HG03354 (cell line): ENCODE data around the gene C1orf185.

ENCODE experiments used
- ATAC-seq: cut with Tn5 transposase; IDR thresholded peaks from one replicate; pipeline ENCODE4 v1.9.1; 2021; ENCODE audit warnings: mild to moderate bottlenecking; ENCODE audit not compliant: unreplicated experiment, poor library complexity, severe bottlenecking

C1orf185 gene

DNA sequence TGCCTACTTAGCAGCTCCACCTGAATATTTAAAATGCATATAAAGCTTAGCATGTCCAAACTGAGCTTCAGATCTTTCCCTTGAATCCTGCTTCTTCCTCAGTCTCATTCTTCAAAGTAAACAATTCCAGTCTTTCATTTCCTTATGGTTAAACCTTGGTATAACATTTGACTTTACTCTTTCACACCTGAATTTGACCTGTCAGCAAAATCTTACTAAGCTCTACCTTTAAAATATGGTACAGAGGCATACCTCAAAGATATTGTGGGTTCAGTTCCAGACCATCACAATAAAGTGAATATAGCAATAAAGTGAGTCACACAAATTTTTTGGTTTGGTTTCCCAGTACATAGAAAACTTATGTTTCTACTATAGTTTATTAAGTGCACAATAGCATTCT, 91.5 kb downstream of the C1orf185 start:
- no peak for ATAC-seq
